GM12878 (cell line): ENCODE measurements around the gene CACYBP. TPM values are rescaled to one million over a fixed set of nuclear protein-coding genes. Genes with fewer than 3 reads are reported as not detected.

Experiments
- CHD1 ChIP-seq: IDR thresholded peaks from 2 replicates; pipeline ENCODE4 v1.6.1; 2012; ENCODE audit warnings: low read depth, low read length, improper control_type of control experiment
- CHD4 ChIP-seq: fragments of 200-600 bp; sonication (generic); IDR thresholded peaks from 2 replicates; pipeline ENCODE4 v1.6.1; 2016; ENCODE audit warnings: mild to moderate bottlenecking
- EP300 ChIP-seq, 2 experiments: fragments of 150-350 bp in 1 of 2; IDR thresholded peaks; 2 replicates each; pipeline ENCODE4 v1.6.1; 2011 to 2012; ENCODE audit warnings: low read depth in 2 of 2, low read length in 2 of 2, borderline replicate concordance in 1 of 2, improper control_type of control experiment in 1 of 2, inconsistent platforms in 1 of 2; ENCODE audit not compliant: control insufficient read depth in 1 of 2
- HDAC2 ChIP-seq: fragments of 200-600 bp; sonication (generic); IDR thresholded peaks from 2 replicates; pipeline ENCODE4 v1.6.1; 2017
- KAT2A ChIP-seq: conservative IDR thresholded peaks from 2 replicates; pipeline ENCODE4 v1.6.1; 2011; ENCODE audit warnings: low read depth, low read length; ENCODE audit not compliant: control insufficient read depth
- PAX8 ChIP-seq: fragments of 450-650 bp; IDR thresholded peaks from 2 replicates; pipeline ENCODE4 v1.6.1; 2017; ENCODE audit warnings: mild to moderate bottlenecking, moderate library complexity
- PML ChIP-seq: IDR thresholded peaks from 2 replicates; pipeline ENCODE4 v1.6.1; 2012; ENCODE audit warnings: low read length, inconsistent platforms
- STAT1 ChIP-seq: fragments of 450-650 bp; conservative IDR thresholded peaks from 2 replicates; pipeline ENCODE4 v1.6.1; 2014; ENCODE audit warnings: antibody characterized with exemption, mild to moderate bottlenecking
- TAF1 ChIP-seq: IDR thresholded peaks from 2 replicates; pipeline ENCODE4 v1.6.1; 2011; ENCODE audit warnings: mild to moderate bottlenecking, low read depth, low read length, borderline replicate concordance
- TCF7 ChIP-seq: IDR thresholded peaks from 2 replicates; pipeline ENCODE4 v1.6.1; 2014; ENCODE audit warnings: antibody characterized with exemption, borderline replicate concordance
- ZNF24 ChIP-seq: fragments of 450-650 bp; IDR thresholded peaks from 2 replicates; pipeline ENCODE4 v1.6.1; 2017; ENCODE audit warnings: antibody characterized with exemption, mild to moderate bottlenecking
- polyA plus RNA-seq, 11 experiments: library from polyadenylated mRNA; depleted of rRNA in 4 of 11; unstranded in 6 of 11; stranded (reverse) in 5 of 11; fragments of >200 nt; fragmentation: Nextera tagmentation in 4 of 11; fragmentation: Illumina TruSeq in 1 of 11; extraction: Ambion mirVana in 4 of 11; extraction: Trizol in 1 of 11; gene quantifications; 1 replicate in 1 of 11; 2 replicates in 10 of 11; pipeline versions ENCODE4 v1.2.1 to v1.2.3, GENCODE V29; 2011 to 2016; ENCODE audit warnings: inconsistent platforms in 2 of 11, missing spikeins in 2 of 11, low read depth in 1 of 11
- total RNA-seq, 4 experiments: library from RNA; depleted of rRNA in 3 of 4; stranded (reverse); fragments of >200 nt in 3 of 4; fragmentation: Illumina TruSeq in 1 of 4; extraction: Trizol in 1 of 4; gene quantifications; 2 replicates each; pipeline versions ENCODE4 v1.2.1 to v1.2.3, GENCODE V29; 2013 to 2021
- TF ChIP-seq, protein P1 (sequence below): fragments of 450-650 bp; conservative IDR thresholded peaks from 2 replicates; pipeline ENCODE4 v1.6.1; 2017; ENCODE audit warnings: mild to moderate bottlenecking, moderate library complexity
- TF ChIP-seq, protein P2 (sequence below): fragments of 450-650 bp; IDR thresholded peaks from 2 replicates; pipeline ENCODE4 v1.6.1; 2017; ENCODE audit warnings: antibody characterized with exemption, mild to moderate bottlenecking, moderate library complexity
- TF ChIP-seq, protein P3 (sequence below): IDR thresholded peaks from 2 replicates; pipeline ENCODE4 v1.6.1; 2011; ENCODE audit warnings: borderline replicate concordance, low read depth, mild to moderate bottlenecking, moderate library complexity, mixed read lengths, low read length; ENCODE audit not compliant: insufficient read depth; ENCODE audit errors: extremely low read length
- TF ChIP-seq, protein P4 (sequence below): fragments of 450-650 bp; IDR thresholded peaks from 2 replicates; pipeline ENCODE4 v1.6.1; 2018; ENCODE audit warnings: borderline replicate concordance, mild to moderate bottlenecking; ENCODE audit not compliant: partially characterized antibody
- TF ChIP-seq, protein P5 (sequence below): fragments of 450-650 bp; IDR thresholded peaks from 2 replicates; pipeline ENCODE4 v1.6.1; 2017; ENCODE audit warnings: borderline replicate concordance
- TF ChIP-seq, protein P6 (sequence below): fragments of 450-650 bp; IDR thresholded peaks from 2 replicates; pipeline ENCODE4 v1.6.1; 2017; ENCODE audit warnings: mild to moderate bottlenecking, moderate library complexity

Gene CACYBP
- total and polyA plus RNA-seq, 10 of the 15 experiments (the other 5 are each of a cell fraction or from before 2014, with no cell fraction given), result 77.7 to 488 (median 218) TPM

DNA sequence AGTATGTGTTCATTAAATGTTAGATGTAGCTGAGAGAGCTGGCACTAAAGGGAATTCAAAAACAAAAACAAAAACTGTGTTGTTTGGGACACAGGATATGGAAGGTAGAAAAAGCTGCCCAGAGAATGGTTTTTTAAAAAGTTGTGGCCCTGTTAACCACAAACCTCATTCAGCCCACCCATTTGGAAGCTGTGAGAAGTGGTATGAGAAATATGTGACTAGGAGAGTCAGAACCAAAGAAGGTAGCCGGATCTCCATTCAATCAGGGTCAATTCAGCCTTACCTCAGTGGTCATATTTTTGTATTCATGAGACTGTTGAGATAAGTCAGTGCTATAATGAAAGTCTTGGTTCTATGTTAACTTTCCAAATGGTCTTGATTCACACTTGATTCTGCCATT lies 29.8 kb upstream of the CACYBP start (continued):
- TF ChIP-seq, protein P1, sequence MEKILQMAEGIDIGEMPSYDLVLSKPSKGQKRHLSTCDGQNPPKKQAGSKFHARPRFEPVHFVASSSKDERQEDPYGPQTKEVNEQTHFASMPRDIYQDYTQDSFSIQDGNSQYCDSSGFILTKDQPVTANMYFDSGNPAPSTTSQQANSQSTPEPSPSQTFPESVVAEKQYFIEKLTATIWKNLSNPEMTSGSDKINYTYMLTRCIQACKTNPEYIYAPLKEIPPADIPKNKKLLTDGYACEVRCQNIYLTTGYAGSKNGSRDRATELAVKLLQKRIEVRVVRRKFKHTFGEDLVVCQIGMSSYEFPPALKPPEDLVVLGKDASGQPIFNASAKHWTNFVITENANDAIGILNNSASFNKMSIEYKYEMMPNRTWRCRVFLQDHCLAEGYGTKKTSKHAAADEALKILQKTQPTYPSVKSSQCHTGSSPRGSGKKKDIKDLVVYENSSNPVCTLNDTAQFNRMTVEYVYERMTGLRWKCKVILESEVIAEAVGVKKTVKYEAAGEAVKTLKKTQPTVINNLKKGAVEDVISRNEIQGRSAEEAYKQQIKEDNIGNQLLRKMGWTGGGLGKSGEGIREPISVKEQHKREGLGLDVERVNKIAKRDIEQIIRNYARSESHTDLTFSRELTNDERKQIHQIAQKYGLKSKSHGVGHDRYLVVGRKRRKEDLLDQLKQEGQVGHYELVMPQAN, result no peak
- TF ChIP-seq, protein P2, sequence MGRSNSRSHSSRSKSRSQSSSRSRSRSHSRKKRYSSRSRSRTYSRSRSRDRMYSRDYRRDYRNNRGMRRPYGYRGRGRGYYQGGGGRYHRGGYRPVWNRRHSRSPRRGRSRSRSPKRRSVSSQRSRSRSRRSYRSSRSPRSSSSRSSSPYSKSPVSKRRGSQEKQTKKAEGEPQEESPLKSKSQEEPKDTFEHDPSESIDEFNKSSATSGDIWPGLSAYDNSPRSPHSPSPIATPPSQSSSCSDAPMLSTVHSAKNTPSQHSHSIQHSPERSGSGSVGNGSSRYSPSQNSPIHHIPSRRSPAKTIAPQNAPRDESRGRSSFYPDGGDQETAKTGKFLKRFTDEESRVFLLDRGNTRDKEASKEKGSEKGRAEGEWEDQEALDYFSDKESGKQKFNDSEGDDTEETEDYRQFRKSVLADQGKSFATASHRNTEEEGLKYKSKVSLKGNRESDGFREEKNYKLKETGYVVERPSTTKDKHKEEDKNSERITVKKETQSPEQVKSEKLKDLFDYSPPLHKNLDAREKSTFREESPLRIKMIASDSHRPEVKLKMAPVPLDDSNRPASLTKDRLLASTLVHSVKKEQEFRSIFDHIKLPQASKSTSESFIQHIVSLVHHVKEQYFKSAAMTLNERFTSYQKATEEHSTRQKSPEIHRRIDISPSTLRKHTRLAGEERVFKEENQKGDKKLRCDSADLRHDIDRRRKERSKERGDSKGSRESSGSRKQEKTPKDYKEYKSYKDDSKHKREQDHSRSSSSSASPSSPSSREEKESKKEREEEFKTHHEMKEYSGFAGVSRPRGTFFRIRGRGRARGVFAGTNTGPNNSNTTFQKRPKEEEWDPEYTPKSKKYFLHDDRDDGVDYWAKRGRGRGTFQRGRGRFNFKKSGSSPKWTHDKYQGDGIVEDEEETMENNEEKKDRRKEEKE, result no peak
- TF ChIP-seq TAF1, result no peak
- no peak for TF ChIP-seq PAX8
- TF ChIP-seq PML, result no peak
- TF ChIP-seq CHD1, result no peak
- TF ChIP-seq KAT2A, result no peak
- TF ChIP-seq HDAC2, result no peak
- TF ChIP-seq CHD4, result no peak
- TF ChIP-seq, protein P3, sequence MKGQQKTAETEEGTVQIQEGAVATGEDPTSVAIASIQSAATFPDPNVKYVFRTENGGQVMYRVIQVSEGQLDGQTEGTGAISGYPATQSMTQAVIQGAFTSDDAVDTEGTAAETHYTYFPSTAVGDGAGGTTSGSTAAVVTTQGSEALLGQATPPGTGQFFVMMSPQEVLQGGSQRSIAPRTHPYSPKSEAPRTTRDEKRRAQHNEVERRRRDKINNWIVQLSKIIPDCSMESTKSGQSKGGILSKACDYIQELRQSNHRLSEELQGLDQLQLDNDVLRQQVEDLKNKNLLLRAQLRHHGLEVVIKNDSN, result no peak
- no peak for TF ChIP-seq TCF7
- TF ChIP-seq EP300 (IDR thresholded peaks at IDR 0.05; ENCODE audit: borderline replicate concordance in 1 of 2, control insufficient read depth in 1 of 2, low read depth in 2 of 2, low read length in 2 of 2), result peak in 1 of 2 experiments; percentile 76; a peak in 2 of 4 replicates
- TF ChIP-seq, protein P4, sequence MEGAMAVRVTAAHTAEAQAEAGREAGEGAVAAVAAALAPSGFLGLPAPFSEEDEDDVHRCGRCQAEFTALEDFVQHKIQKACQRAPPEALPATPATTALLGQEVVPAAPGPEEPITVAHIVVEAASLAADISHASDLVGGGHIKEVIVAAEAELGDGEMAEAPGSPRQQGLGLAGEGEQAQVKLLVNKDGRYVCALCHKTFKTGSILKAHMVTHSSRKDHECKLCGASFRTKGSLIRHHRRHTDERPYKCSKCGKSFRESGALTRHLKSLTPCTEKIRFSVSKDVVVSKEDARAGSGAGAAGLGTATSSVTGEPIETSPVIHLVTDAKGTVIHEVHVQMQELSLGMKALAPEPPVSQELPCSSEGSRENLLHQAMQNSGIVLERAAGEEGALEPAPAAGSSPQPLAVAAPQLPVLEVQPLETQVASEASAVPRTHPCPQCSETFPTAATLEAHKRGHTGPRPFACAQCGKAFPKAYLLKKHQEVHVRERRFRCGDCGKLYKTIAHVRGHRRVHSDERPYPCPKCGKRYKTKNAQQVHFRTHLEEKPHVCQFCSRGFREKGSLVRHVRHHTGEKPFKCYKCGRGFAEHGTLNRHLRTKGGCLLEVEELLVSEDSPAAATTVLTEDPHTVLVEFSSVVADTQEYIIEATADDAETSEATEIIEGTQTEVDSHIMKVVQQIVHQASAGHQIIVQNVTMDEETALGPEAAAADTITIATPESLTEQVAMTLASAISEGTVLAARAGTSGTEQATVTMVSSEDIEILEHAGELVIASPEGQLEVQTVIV, result no peak
- no peak for TF ChIP-seq ZNF24
- TF ChIP-seq, protein P5, sequence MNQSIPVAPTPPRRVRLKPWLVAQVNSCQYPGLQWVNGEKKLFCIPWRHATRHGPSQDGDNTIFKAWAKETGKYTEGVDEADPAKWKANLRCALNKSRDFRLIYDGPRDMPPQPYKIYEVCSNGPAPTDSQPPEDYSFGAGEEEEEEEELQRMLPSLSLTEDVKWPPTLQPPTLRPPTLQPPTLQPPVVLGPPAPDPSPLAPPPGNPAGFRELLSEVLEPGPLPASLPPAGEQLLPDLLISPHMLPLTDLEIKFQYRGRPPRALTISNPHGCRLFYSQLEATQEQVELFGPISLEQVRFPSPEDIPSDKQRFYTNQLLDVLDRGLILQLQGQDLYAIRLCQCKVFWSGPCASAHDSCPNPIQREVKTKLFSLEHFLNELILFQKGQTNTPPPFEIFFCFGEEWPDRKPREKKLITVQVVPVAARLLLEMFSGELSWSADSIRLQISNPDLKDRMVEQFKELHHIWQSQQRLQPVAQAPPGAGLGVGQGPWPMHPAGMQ, result no peak
- TF ChIP-seq STAT1, result no peak
- TF ChIP-seq, protein P6, sequence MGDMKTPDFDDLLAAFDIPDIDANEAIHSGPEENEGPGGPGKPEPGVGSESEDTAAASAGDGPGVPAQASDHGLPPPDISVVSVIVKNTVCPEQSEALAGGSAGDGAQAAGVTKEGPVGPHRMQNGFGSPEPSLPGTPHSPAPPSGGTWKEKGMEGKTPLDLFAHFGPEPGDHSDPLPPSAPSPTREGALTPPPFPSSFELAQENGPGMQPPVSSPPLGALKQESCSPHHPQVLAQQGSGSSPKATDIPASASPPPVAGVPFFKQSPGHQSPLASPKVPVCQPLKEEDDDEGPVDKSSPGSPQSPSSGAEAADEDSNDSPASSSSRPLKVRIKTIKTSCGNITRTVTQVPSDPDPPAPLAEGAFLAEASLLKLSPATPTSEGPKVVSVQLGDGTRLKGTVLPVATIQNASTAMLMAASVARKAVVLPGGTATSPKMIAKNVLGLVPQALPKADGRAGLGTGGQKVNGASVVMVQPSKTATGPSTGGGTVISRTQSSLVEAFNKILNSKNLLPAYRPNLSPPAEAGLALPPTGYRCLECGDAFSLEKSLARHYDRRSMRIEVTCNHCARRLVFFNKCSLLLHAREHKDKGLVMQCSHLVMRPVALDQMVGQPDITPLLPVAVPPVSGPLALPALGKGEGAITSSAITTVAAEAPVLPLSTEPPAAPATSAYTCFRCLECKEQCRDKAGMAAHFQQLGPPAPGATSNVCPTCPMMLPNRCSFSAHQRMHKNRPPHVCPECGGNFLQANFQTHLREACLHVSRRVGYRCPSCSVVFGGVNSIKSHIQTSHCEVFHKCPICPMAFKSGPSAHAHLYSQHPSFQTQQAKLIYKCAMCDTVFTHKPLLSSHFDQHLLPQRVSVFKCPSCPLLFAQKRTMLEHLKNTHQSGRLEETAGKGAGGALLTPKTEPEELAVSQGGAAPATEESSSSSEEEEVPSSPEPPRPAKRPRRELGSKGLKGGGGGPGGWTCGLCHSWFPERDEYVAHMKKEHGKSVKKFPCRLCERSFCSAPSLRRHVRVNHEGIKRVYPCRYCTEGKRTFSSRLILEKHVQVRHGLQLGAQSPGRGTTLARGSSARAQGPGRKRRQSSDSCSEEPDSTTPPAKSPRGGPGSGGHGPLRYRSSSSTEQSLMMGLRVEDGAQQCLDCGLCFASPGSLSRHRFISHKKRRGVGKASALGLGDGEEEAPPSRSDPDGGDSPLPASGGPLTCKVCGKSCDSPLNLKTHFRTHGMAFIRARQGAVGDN, result no peak
